Prostate gland (tissue), 2 donors: ENCODE results near the gene CSRNP3. TPM values are rescaled to one million over a fixed set of nuclear protein-coding genes. Genes with fewer than 3 reads are reported as not detected.
A peak's percentile ranks its signal among the peaks of the same experiment; 100 is the strongest.

Source experiments
- DNase-seq: peaks from one replicate; pipeline ENCODE4 v3.0.0-alpha.2; 2019; ENCODE audit warnings: low spot score
- H3K27ac ChIP-seq, 2 donors: fragments of 200-600 bp; sonication (generic); 2 replicates each; pipeline ENCODE4 v1.5.1; 2017 to 2019
- H3K27me3 ChIP-seq: fragments of 200-600 bp; sonication (generic); replicated peaks from 2 replicates; pipeline ENCODE4 v1.5.1; 2019; ENCODE audit not compliant: insufficient read depth
- H3K36me3 ChIP-seq, 2 donors: fragments of 200-600 bp; sonication (generic); 1 replicate in 1 of 2; 2 replicates in 1 of 2; pipeline versions ENCODE4 v1.5.1 to v1.8.1; 2017 to 2019
- H3K4me1 ChIP-seq: fragments of 200-600 bp; sonication (generic); replicated peaks from 2 replicates; pipeline ENCODE4 v1.5.1; 2019
- H3K4me3 ChIP-seq, 2 donors: fragments of 200-600 bp; sonication (generic); 2 replicates each; pipeline ENCODE4 v1.5.1; 2017 to 2019
- H3K9me3 ChIP-seq: fragments of 200-600 bp; sonication (generic); 2 replicates; pipeline ENCODE4 v1.5.1; 2017
- POLR2A ChIP-seq: fragments of 450-650 bp; IDR thresholded peaks from one replicate; pipeline ENCODE4 v1.6.1; 2016; ENCODE audit warnings: antibody characterized with exemption, mild to moderate bottlenecking
- POLR2AphosphoS5 ChIP-seq: sonication (generic); formaldehyde crosslinking; IDR thresholded peaks from one replicate; pipeline ENCODE4 v1.6.1; 2017; ENCODE audit warnings: antibody characterized with exemption
- WGBS: methylation state at CpG from one replicate; pipeline ENCODE4 v1.1.5; 2018; 5-methylcytosine and 5-hydroxymethylcytosine counted together
- intact Hi-C: fragments of 100-400 bp; cut with DNase I; formaldehyde crosslinking; loops from one replicate; pipeline ENCODE4 v1.14.2; 2022
- total RNA-seq, 2 donors: library from RNA; depleted of rRNA; stranded (reverse); fragments of >200 nt; gene quantifications; one replicate each; pipeline ENCODE4 v1.1.0, GENCODE V29; 2016
- TF ChIP-seq, protein P1 (sequence below), 4 experiments: fragments of 200-600 bp in 2 of 4; fragments of 450-650 bp in 2 of 4; sonication (generic) in 2 of 4; IDR thresholded peaks; 1 replicate in 3 of 4; 2 replicates in 1 of 4; pipeline ENCODE4 v1.5.1; 2016 to 2019; ENCODE audit warnings: antibody characterized with exemption in 4 of 4, mild to moderate bottlenecking in 2 of 4, moderate library complexity in 2 of 4

Gene CSRNP3
- total RNA-seq, 2 donors from 2014 or later, result 3.3 to 4.0 TPM

DNA sequence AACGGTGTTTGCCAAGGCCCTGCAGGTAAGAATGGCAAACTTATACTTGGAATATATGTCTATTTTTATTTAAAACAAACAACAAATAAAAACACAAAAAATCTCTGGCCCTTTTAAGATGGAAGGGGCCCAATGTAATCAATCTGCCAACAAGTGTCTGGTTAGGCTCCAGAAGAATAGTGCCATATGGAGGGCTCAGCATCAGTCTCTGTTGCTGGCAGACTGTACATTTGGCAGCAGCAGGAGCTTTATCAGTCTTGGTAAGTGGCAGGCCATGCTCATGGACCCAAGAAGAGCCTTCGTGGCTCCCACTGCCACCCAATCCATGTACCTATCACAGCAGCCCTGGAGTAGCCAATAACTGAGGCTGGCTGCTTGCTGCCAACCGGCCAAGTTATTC lies 223.4 kb downstream of the CSRNP3 start:
- DNase-seq, result no peak
- Histone ChIP-seq H3K36me3 (no peaks in the 10 kb centered on the region), H3K4me1 (no peaks in the 10 kb centered on the region), H3K9me3 (no peaks in the 10 kb centered on the region), H3K4me3 (no peak overlapping the region), H3K27me3 (no peaks in the 10 kb centered on the region), H3K27ac (no peak overlapping the region)
- WGBS, result 96% methylated on average over 3 of the region's 3 CpGs
- TF ChIP-seq POLR2A (no peak), POLR2AphosphoS5 (no peak)
- TF ChIP-seq, protein P1, sequence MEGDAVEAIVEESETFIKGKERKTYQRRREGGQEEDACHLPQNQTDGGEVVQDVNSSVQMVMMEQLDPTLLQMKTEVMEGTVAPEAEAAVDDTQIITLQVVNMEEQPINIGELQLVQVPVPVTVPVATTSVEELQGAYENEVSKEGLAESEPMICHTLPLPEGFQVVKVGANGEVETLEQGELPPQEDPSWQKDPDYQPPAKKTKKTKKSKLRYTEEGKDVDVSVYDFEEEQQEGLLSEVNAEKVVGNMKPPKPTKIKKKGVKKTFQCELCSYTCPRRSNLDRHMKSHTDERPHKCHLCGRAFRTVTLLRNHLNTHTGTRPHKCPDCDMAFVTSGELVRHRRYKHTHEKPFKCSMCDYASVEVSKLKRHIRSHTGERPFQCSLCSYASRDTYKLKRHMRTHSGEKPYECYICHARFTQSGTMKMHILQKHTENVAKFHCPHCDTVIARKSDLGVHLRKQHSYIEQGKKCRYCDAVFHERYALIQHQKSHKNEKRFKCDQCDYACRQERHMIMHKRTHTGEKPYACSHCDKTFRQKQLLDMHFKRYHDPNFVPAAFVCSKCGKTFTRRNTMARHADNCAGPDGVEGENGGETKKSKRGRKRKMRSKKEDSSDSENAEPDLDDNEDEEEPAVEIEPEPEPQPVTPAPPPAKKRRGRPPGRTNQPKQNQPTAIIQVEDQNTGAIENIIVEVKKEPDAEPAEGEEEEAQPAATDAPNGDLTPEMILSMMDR (IDR thresholded peaks at IDR 0.05), result no peak
- intact Hi-C loops, result loop anchor here (5.0 kb wide), 1 partner anchor 179 kb away; no protein-coding TSS in a partner anchor

DNA sequence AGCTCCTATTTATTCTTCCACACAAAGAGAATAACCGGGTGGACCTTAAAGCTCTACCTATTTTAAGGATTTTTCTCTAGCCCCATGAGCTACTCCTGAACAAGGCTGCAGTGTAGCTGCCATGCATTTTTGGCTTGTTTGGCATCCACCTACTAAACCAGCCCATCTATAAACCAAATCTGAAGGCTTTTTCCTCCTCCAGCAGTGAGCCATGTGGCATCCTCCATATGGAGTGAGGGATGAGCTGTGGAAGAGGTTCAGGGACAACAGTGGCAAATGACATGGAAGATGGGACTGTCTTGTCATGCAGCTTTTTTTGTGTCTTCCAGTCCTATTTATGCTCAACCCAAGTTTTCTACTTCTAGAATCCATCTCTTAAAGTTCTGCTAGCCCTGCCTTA lies 224.3 kb downstream of the CSRNP3 start:
- Histone ChIP-seq H3K4me1 (no peaks in the 10 kb centered on the region), H3K9me3 (no peaks in the 10 kb centered on the region), H3K36me3 (no peaks in the 10 kb centered on the region), H3K27ac (no peak overlapping the region), H3K4me3 (no peak overlapping the region), H3K27me3 (no peaks in the 10 kb centered on the region)
- no peak for DNase-seq
- intact Hi-C loops, result loop anchor here (5.0 kb wide), 1 partner anchor 178 kb away; no protein-coding TSS in a partner anchor
- TF ChIP-seq, protein P1 (IDR thresholded peaks at IDR 0.05), result no peak
- TF ChIP-seq POLR2AphosphoS5 (no peak), POLR2A (no peak)
- 81% methylated on average over 1 of the region's 1 CpG for WGBS

DNA sequence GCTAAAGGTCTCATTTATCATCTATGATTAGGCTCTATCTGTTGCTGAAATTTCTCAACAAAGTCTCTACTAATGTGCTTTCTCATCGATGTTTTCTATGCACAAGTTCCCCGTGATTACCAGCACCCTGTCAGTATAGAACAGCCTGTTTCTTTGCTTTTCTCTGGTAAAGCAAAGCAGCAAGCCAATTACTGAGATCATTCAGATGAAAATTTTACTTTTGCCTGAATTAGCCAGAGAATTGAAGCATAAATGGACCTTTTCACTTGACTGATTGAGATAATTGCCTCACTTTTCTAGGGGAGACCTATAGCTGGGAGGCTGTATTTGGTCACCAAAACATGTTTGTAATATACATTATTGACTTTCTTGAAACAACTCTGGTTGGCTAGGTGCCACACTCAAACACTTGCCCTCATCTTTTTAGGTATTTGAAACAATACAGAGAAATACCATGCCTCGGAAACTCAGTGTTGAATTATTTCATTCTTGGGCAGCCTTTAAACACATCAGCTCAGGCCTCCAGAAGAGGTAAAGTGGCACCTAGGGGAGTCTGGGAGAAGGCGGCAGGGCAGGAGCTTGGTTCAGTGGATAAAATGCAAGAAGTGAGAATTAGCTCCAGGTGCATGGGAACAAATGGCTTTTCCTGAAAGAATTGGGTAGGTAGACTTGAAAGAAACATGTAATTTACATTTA lies 228.4 kb downstream of the CSRNP3 start:
- 88% methylated on average over 4 of the region's 4 CpGs for WGBS
- DNase-seq, result no peak
- TF ChIP-seq POLR2AphosphoS5 (no peak), POLR2A (no peak)
- H3K4me1 ChIP-seq, result no peaks in the 10 kb centered on the region
- no peaks in the 10 kb centered on the region for H3K36me3 ChIP-seq
- no peak overlapping the region for H3K27ac ChIP-seq
- intact Hi-C loops, result loop anchor here (5.0 kb wide), 1 partner anchor 296 kb away; no protein-coding TSS in a partner anchor
- no peaks in the 10 kb centered on the region for H3K27me3 ChIP-seq
- no peaks in the 10 kb centered on the region for H3K9me3 ChIP-seq
- no peak overlapping the region for H3K4me3 ChIP-seq

DNA sequence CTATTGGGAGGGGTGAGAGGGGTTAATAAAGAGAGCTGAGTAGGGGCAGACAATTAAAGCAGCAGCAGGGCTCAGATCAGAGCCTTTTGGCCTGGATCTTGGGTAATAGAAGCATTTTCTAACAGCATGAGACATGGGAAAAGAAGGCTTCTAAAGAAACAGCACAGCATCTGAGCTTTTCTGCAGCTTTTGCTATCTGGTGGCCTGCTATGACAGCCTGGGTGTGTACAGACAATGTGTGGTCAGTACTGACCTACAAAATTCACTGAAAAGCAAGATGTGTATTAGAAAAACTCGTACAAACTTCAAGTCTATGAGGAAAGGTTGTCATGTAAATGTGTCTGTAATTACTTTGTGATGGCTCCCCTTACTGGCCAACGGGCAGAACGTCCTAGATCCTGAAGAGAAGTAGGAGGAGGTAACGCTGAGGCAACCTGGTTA lies 229.0 kb downstream of the CSRNP3 start:
- Histone ChIP-seq H3K27ac (no peak overlapping the region), H3K4me3 (no peak overlapping the region), H3K36me3 (no peaks in the 10 kb centered on the region), H3K9me3 (no peaks in the 10 kb centered on the region), H3K27me3 (no peaks in the 10 kb centered on the region), H3K4me1 (no peaks in the 10 kb centered on the region)
- TF ChIP-seq, protein P1 (IDR thresholded peaks at IDR 0.05), result peak in 3 of 4 experiments; percentile 14 to 47 (median 45)
- TF ChIP-seq POLR2AphosphoS5 (no peak), POLR2A (no peak)
- intact Hi-C loops, result loop anchor here (5.0 kb wide), 1 partner anchor 296 kb away; no protein-coding TSS in a partner anchor
- WGBS, result 5% methylated on average over 4 of the region's 4 CpGs
- peak; percentile 19 for DNase-seq

DNA sequence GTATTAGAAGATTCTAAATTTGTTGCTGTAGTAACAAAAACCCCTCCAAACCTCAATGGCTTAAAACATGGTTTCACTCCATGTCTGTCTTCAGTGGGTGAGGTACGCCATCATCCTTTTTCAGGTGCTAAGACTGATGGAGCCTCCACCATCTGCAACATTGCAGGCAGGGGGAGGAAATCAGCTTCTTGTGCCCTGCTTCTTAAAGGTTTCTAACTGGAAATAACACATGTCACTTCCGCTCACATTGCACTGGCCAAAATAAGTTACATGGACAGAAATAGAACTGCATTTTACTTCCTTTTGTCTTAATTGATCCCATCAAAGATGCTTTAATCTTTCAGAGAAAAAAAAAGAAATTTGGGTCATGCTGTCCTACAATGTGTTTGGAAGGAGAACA lies 230.4 kb downstream of the CSRNP3 start:
- TF ChIP-seq POLR2A, result no peak
- no peaks in the 10 kb centered on the region for H3K27me3 ChIP-seq
- no peak overlapping the region for H3K4me3 ChIP-seq
- intact Hi-C loops, result loop anchor here (5.0 kb wide), 1 partner anchor 298 kb away; no protein-coding TSS in a partner anchor
- 90% methylated on average over 2 of the region's 2 CpGs for WGBS
- H3K27ac ChIP-seq, result no peak overlapping the region
- DNase-seq, result no peak
- H3K9me3 ChIP-seq, result no peaks in the 10 kb centered on the region
- H3K4me1 ChIP-seq, result no peaks in the 10 kb centered on the region
- H3K36me3 ChIP-seq, result no peaks in the 10 kb centered on the region

DNA sequence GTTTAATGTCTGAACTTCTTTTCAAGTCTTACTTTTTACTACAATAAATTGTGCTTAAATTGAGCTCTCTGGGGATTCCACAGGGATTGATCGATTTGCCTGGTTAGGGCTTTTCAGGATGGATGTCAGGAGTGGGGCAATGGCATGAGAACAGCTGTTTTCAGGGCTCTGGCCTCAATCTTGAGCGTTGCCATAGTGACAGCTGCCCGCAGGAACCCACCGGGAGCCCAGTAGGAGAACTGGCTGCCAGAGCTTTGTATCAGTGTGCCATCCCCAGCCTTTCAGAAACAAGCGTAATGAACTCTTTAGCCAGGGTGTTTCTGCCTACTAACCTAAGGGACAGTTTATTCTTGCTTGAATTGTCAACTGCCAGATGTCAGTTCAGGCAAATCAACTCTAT lies 231.0 kb downstream of the CSRNP3 start:
- intact Hi-C loops, result no loop called here
- DNase-seq, result no peak
- Histone ChIP-seq H3K36me3 (no peaks in the 10 kb centered on the region), H3K27me3 (no peaks in the 10 kb centered on the region), H3K27ac (no peak overlapping the region), H3K9me3 (no peaks in the 10 kb centered on the region), H3K4me1 (no peaks in the 10 kb centered on the region), H3K4me3 (no peak overlapping the region)
- 82% methylated on average over 5 of the region's 5 CpGs for WGBS
- TF ChIP-seq, protein P1 (IDR thresholded peaks at IDR 0.05), result no peak
- no peak for TF ChIP-seq POLR2A
- no peak for TF ChIP-seq POLR2AphosphoS5
